ENCODE measurements around the gene GRIFIN.

GRIFIN gene, protein sequence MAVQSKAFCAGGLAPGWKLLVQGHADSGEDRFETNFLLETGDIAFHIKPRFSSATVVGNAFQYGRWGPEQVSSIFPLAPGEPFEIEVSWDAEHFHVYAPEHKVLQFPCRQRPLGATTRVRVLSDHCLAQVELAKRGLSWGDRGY

DNA sequence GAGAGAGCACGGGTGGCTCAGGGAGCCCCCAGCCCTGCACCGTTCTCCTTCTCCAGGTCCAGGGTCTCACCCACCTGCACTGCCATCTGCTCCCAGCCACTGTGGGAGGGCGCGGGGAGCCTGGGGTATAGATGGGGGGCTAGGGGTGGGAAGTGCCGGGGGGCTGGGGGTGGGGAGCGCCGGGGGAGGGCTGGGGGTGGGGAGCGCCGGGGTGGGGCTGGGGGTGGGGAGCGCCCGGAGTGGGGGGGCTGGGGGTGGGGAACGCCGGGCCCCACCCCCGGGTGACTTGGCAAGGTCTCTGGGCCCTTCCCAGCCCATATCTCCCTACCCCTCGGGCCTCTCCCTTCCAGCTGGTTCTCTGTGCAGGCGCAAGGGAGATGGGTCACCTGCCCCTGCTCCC, at the start of gene GRIFIN:
Gene GRIFIN, minus strand, starts transcription at position 101 of the 400 bp plus-strand sequence. Its CDS starts 15 bp downstream, at position 86.
- FAIRE-seq: no peak
- no peak for DNase-seq (ENCODE audit: insufficient read length, low spot score)

DNA sequence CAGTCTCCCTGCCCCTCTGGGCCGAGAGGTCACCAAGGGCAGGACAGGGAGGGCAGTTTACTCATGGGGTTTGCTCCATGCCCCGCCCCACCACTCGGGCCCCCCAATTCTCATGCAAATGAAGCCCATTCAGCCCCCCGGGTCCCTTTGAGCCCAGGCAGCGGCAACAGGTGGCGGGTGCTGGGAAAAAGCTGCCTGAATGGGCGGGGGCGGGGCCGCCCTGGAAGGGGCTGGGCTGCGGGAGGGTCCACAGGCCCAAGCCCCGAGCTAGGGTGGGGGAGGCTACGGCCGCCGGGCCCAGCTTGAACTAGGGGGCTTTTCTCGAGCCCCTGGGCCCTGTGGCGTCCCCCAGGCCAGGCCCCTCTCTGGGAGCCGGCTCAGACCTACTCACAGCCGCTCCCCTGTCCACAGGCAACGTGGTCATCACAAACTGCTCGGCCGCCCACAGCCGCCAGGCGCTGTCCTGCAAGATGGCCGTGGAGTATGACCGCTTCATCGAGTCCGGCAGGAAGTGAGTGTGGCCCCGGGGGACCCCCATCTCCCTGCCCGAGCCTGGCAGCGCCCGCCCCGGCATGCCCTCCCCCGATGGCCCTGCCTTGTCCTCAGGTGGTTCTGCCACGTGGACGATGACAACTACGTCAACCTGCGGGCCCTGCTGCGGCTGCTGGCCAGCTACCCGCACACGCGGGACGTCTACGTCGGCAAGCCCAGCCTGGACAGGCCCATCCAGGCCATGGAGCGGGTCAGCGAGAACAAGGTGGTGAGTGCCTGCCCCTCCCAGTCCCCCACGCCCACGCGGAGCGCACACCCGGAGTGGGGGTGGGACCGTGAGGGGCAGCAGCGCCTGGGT, 48.8 kb upstream of the GRIFIN start:
- no peak for FAIRE-seq

DNA sequence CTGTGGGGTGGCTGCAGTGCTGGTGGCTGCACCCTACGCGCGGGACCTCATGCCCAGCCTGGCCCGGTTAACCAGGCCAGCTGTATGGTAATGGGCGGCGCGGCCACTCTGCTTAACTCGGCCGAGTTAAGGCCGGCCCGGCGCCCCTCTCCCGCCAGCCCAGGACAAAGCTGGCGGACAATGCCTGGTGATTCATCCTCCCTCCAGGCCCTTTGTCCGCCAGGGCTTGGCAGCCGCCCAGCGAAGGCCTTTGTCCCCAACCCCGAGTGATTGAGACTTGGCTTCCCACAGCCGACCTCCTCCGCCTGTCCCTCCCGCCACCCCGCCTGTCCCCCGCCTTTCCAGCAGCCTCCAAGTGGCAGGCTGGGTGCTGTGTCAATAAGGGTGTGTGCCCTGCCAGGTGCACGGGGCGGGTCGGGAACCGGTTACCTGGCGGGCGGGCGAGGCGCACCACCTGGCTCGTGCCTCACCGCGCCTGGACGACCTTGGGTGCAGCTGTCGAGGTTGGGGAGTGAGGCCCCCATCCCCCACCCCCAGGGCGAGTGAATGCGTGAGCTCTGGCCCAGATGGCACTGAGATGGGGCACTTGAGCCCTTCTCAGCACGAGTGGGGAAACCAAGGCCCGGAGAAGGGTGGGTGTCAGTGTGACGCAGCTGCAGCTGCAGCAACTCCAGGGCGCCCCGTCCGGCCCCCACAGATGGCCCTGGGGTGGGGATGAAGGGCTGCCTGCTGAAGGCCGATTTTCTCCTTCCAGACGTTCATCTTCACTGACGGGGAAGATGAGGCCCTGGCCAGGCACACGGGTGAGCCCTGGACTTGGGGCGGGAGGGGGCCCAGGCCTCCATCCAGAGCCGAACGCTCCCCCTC, 48.0 kb upstream of the GRIFIN start:
- FAIRE-seq: peak; percentile 97
- peak; percentile 83 for DNase-seq (ENCODE audit: insufficient read length, low spot score)

More for the DNA sequence above, 48.8 kb upstream of the GRIFIN start:
- no peak for DNase-seq (ENCODE audit: insufficient read length, low spot score)

DNA sequence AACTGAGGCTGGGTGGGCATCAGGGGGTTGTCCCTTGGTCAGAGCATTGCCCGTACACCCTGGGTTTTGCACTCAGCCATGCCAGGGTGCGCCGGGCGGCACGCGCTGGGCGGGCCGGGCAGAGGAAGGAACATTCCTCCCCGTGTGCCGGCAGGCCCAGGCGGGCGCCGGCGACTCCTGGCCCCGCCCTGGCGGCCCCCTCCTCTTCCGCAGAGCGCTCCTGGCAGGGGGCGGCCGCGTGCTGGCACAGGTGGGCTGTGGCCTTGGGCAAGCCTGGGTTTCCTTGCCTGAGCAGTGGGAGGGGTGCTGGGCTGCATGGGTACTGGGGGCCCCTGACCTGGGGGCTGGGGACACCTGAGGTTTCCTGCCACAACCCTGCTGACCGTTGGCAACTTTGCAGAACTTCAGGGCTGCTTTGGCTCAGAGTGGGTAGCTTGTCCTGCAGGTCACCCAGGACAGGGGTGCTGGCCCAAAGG, 47.3 kb upstream of the GRIFIN start:
- DNase-seq (ENCODE audit: insufficient read length, low spot score) (no peak), FAIRE-seq (no peak)

DNA sequence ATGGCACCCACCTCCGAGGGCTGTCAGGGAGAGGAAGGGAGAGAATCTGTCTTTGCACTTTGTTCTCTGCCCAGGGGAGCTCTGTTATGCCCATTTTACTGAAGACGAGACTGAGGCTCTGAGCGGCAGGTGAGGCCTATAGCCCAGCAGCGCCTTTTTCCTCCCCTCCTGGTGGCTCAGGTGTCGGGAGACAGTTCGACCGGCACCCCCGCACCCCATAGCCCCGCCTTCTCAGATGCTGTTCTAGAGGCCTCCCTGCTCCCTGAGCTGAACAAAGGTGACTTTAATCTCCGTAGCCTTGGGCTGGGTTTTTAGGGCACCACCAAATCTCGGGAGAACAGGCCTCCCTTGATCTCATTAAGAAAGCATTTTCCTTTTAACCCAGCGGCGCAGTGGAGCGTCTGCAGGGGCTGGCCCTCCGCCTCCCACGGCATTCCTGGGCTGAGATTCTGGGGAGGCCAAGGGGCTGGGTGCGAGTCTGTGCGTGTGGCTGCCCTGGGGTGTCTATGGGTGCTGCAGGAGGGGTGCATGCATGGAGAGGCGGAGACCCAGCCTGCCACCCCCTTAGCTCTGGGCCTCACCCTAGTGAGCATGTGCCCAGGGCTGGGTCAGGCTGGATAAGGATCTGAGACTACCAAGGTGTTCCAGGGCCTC, 46.7 kb upstream of the GRIFIN start:
- FAIRE-seq (peak; percentile 72), DNase-seq (ENCODE audit: insufficient read length, low spot score) (peak; percentile 77)

DNA sequence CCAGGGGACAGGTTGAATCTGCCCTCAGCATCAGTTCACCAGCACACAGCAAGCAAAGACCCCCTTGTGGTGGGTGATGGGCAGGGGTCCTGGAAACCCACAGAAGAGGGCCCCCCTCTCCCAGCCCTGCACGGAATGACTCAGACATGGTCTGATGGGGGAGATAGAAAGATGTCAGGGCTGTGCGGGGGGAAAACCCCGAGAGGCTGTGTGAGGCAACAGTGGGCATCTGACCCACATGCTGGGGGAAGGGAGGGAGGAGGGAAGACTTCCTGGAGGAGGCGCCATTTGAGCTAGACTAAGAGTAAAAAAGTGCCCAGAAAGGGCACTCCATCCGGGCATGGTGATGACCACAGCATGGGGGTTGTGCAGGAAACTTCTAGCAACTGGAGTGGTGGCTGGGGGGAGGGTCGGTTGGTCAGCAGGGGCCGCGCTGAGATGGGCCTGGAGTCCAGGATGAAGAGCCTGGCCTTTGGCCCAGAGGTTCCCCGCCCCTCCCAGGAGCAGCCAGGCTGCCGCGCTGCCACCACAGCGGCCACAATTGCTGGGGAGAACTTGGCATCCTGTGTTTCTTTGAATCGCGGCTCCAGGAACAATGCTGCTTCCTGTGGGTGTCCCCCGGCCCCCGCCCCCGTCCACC, 45.9 kb upstream of the GRIFIN start:
- FAIRE-seq: peak; percentile 44
- DNase-seq (ENCODE audit: insufficient read length, low spot score): no peak

DNA sequence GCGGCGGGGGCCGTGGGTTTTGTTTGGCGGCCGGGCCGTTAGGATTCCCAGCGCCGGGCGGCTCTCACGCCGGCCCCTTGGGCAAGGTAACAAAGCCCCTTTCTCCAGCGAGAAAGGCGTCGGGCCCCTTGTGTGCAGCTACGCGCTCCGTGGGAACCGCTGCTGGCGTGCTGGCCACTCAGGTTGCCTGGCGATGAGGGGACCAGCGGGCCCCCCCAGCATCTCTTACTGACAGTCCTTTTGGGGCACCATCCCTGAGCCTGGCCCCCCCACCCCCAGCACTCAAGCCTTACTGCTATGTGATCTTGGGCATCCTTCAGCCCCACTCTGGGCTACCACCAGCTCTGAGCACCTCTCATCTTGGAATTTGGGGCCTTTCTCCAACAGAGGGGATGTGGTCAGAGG, 45.1 kb upstream of the GRIFIN start:
- DNase-seq (ENCODE audit: insufficient read length, low spot score): no peak
- no peak for FAIRE-seq

DNA sequence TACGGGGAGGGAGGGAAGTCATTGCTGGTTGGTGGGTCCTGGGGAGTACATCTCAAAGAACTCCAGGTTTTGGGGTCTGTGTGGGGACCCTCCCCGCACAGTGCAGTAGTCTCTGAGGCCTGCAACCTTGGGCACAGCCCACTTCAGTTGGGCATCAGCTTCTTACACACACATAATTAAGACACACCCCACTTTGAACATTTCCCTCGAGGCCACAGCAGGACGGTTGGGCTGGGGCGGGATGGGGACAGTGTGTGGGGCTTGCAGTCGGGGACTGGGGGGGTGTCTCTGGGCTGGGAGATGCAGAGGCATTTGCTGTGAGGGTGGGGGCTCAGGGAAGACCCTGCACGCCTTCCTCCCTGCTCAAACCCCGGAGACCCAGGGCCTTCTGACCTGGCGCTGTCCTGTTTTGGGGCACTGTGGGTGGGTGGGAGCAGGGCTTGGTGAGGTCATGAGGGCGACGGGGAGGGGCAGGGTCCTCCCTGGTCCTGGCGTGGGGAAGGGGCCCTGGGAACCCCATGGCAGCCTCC, 44.6 kb upstream of the GRIFIN start:
- FAIRE-seq (no peak), DNase-seq (ENCODE audit: insufficient read length, low spot score) (no peak)

DNA sequence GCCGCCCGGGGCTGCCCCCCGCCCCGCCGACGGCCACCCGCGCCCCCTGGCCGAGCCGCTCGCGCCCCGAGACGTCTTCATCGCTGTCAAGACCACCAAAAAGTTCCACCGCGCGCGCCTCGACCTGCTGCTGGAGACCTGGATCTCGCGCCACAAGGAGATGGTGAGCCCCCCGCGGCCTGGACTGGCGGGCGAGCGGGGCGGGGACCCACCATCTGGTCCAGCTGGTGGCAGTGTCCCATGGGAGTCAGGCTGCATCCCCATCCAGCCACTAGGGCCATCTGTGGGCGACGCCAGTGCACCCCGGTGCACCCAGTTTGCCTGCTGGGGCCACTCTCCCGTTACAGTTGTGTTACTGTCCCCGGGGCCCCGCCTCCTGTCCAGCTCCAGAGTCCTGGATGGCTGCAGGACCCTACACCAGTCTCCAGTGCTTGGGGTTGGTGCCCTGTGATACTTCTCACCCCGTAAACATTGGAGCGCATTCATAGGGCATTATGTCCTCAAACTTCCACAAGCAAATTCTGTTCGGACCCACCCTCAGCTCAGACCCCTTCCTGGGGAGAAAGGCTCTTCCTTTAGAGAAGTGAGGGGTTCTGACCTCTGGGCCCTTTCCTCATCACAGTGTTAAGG, 44.0 kb upstream of the GRIFIN start:
- DNase-seq (ENCODE audit: insufficient read length, low spot score) (peak; percentile 78), FAIRE-seq (peak; percentile 73)

DNA sequence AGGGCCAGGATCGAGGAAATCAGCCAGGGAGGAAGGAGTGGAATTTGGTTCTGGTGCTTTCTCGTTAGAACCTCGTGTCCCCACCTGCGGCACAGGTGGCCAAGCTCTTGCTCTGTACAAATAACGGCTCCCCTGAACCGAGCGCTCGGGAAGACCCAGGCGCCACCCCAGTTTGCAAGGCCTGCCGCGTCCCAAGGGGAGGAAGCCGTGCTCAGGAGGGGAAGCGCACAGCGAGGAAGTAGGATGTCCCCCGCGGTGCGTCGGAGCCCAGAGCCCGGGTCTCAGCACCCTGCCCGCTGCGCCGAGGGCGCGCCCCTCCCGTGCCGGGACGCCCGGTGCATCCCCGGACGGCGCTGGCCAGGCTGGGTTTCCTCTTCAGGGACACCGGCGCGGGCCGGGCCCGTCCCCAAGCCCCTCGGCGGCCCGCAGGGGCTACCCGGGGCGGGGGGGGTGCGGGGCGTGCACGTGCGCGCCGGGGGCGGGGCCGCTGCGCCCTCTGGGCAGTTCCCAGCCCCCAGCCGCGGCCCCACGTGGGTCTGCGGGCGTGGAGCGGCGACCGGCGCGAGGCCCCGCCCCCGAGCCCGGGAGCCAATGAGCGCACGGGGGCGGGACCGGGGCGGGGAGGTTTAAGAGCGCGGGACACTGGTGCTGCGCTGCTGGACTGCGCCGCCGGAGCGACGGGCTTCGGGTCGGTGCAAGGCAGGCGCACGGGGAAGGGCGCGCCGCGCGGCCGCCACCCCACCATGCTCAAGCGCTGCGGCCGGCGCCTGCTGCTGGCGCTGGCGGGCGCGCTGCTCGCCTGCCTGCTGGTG, 43.1 kb upstream of the GRIFIN start, which contains the start of gene LFNG:
Gene LFNG, plus strand, starts transcription at position 656 of the 812 bp plus-strand sequence. Its CDS starts 88 bp downstream, at position 744.
- peak; percentile 97 for DNase-seq (ENCODE audit: insufficient read length, low spot score)
- peak; percentile 96 for FAIRE-seq

DNA sequence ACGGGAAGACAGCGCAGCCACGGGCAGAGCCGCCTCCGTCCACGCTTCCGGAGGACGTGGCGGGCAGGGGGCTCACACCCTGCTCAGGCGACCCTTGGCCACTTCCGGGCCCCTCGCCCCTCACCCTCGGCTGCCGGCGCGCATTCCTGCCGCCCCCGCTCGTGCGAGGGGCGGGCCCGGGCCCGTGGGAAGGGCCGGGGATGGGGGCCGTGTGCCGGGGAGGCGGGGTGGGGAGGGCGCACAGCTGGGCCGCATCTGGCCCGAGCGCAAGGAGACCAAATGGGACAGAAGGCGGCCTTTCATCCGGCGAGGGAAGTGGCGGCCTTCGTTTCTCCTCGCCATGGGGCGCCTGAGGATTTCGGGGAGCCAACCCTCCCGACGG, 42.5 kb upstream of the GRIFIN start:
- FAIRE-seq (no peak), DNase-seq (ENCODE audit: insufficient read length, low spot score) (no peak)

DNA sequence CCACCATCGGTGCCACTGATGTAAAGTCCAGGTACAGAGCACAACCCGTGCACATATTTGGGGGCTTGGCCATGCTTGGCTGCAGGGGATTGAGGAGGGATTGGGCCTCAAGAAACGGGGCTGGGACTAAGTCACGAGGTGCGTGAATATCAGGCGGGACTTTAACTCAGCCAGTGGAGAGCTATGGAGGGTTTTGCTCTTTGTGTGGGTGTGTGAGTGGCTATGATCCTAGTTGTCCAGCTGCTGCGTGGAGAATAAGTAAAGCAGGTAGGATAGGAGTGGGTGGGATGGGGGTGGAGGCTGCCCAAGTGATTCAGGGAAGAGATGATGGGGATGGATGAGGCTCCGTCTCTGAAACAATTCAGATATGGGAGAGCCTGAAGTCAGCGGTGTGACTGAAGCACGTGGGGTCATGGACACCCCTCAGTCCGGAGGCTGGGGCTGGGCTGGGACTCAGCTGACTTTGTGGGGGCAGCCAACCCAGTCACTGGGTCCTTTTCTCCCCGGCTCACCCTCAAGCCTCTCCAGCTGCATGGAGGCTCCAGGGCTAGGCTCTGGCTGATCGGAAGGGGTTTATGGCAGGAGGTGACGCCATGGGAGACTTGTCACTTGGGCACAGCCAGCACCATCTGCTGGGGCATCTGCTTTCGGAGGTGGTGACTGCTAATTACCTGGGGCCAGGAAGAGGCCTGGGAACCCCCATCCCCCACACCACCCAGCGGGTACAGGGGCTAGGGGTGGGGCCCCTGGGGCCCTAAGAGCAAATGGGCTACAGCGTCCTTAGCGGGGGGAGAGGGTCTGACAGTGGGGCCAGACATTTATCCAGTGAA, 41.7 kb upstream of the GRIFIN start:
- FAIRE-seq (no peak), DNase-seq (ENCODE audit: insufficient read length, low spot score) (no peak)

DNA sequence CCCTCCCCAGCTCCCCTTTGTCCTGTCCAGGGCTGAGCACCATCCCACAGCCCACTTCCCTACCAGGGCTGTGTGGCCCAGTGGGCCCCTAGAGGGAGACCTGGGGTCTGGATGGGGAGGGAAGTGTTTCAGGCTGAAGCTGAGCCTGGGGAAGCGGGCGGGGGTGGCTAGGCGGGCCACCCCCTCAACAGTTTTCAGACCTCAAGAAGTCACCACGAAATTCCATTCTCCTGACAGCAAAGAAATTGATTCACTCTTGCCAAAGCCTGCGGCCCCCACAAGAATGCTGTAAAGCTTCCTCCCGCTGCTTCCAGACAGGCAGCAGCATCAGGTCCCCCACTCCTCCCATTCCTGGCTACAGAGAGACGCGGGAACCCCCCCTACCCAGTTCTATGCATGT, 40.8 kb upstream of the GRIFIN start:
- FAIRE-seq: peak; percentile 96
- DNase-seq (ENCODE audit: insufficient read length, low spot score): peak; percentile 95

DNA sequence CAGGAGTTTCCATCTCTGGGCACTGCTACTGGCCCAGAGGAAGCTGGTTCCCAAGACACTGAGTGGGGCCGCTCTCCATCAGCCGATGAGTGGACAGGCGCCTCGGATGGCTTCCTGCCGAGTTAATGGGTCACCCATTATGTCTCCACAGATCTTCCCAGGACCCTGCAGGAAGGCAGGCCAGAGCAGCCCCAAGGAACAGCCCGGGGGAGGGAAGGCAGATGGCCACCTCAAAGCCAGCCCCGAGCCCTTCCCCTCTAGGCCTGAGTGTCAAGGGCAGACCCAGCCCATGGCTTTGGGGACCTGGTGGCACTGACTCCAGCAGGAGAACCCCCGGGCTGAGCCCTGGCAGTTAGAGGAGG, 40.0 kb upstream of the GRIFIN start:
- FAIRE-seq: peak; percentile 33
- DNase-seq (ENCODE audit: insufficient read length, low spot score): no peak

DNA sequence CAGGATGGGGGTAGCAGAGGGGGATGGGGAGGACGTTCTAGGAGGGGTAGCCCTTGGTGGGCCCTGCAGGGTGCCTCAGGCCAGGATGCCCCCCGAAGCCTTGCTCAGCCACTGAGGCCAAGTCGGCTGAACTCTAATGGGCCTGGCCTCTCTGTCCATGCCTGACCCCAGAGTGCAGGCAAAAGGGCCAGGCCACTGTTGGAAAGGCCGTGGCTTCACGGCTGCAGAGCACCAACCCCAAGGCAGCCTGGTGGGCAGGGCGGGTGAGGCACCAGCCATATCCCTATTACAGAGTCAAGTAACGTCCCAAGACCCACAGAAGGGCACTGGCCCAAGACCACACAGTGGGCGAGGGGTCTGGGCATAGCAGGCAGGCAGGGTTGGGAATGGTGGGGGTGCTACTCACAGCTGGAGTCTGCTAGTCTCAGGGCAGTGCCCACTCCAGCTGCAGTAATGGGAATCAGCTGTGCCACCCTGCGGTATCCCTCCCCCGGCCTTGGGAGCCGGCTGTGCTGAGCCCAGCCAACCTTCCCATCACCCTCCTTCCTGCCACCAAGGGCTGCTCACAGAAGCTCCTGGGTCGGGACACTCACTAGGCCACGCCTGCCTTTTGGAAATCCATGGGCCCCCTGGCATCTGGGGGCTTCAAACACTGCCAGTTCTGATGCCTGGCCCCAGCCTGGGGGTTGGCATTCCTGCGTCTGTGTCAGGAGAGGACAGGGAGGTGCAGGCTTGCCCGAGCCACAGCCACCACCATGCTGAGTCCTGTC, 39.4 kb upstream of the GRIFIN start:
- DNase-seq (ENCODE audit: insufficient read length, low spot score) (no peak), FAIRE-seq (no peak)

DNA sequence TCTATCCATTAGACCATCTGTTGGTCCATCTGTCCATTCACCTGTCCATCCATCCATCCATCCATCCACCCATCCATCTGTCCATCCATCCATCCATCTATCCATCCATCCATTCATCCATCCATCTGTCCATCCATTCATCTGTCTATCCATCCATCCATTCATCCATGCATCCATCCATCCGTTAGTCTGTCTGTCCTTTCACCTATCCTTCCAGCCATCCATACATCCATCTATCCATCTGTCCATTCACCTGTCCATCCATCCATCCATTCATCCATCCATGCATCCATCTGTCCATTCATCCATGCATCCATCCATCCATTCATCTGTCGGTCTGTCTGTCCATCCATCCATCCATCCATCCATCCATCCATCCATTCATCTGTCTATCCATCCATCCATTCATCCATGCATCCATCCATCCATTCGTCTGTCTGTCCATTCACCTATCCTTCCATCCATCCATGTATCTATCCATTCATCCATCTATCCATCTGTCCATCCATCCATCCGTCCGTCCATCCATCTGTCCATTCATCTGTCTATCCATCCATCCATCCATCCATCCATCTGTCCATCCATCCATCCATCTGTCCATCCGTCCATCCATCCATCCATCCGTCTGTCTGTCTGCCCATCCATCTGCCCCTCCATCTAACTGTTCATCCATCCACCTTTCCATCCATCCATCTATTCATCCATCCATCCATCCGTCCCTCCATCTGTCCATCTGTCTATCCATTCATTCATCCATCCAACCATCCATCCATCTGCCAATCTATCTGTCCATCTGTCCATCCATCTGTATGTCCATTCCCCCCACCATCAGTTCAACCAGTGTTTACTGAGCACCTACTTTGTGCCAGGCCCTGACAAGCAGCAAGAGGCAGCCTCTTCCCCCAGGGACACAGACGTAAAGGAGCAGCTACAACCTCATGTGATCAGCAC, 38.5 kb upstream of the GRIFIN start:
- FAIRE-seq: peak; percentile 99
- DNase-seq (ENCODE audit: insufficient read length, low spot score): no peak
